H9 (cell line): ENCODE measurements around the gene DRGX. TPM values are rescaled to one million over a fixed set of nuclear protein-coding genes. Genes with fewer than 3 reads are reported as not detected.

Experiments used
- DNase-seq: peaks from one replicate; pipeline ENCODE4 v3.0.0-alpha.2; 2017
- H2AFZ ChIP-seq: one replicate; pipeline ENCODE4 v1.6.1; 2013; ENCODE audit warnings: mild to moderate bottlenecking, low read length, control low read depth, moderate library complexity
- H2AK5ac ChIP-seq: 2 replicates; pipeline ENCODE4 v1.6.1; 2013; ENCODE audit warnings: low read length, control low read depth, mixed read lengths; ENCODE audit not compliant: insufficient read length
- H2BK120ac ChIP-seq: one replicate; pipeline ENCODE4 v1.6.1; 2013; ENCODE audit warnings: low read depth, mild to moderate bottlenecking, low read length, control low read depth, inconsistent platforms; ENCODE audit not compliant: poor library complexity, severe bottlenecking
- H2BK12ac ChIP-seq: 2 replicates; pipeline ENCODE4 v1.6.1; 2013; ENCODE audit warnings: low read length, control low read depth, mixed read lengths, low read depth; ENCODE audit not compliant: insufficient read length
- H2BK15ac ChIP-seq: 2 replicates; pipeline ENCODE4 v1.6.1; 2013; ENCODE audit warnings: low read depth, low read length, control low read depth
- H2BK20ac ChIP-seq: one replicate; pipeline ENCODE4 v1.6.1; 2013; ENCODE audit warnings: low read depth, mild to moderate bottlenecking, low read length, control low read depth, inconsistent platforms; ENCODE audit not compliant: poor library complexity, severe bottlenecking
- H2BK5ac ChIP-seq: 2 replicates; pipeline ENCODE4 v1.6.1; 2013; ENCODE audit warnings: low read length, control low read depth, mixed read lengths; ENCODE audit not compliant: insufficient read length
- H3K14ac ChIP-seq: 2 replicates; pipeline ENCODE4 v1.6.1; 2013; ENCODE audit warnings: low read length, control low read depth; ENCODE audit not compliant: insufficient read depth
- H3K18ac ChIP-seq: 2 replicates; pipeline ENCODE4 v1.6.1; 2013; ENCODE audit warnings: low read depth, mild to moderate bottlenecking, mixed read lengths, low read length, control low read depth; ENCODE audit not compliant: insufficient read length
- H3K23ac ChIP-seq: 2 replicates; pipeline ENCODE4 v1.6.1; 2013; ENCODE audit warnings: low read length, control low read depth, mixed read lengths, low read depth; ENCODE audit not compliant: insufficient read length
- H3K23me2 ChIP-seq: 2 replicates; pipeline ENCODE4 v1.6.1; 2013; ENCODE audit warnings: low read depth, mild to moderate bottlenecking, mixed read lengths, low read length, control low read depth; ENCODE audit not compliant: insufficient read length, poor library complexity, severe bottlenecking
- H3K27ac ChIP-seq: 2 replicates; pipeline ENCODE4 v1.5.1; 2013; ENCODE audit warnings: low read length, control low read depth, mixed read lengths, low read depth; ENCODE audit not compliant: insufficient read length
- H3K27me3 ChIP-seq: 2 replicates; pipeline ENCODE4 v1.6.1; 2013; ENCODE audit warnings: low read length, control low read depth, inconsistent platforms; ENCODE audit not compliant: insufficient read depth
- H3K4ac ChIP-seq: 2 replicates; pipeline ENCODE4 v1.6.1; 2013; ENCODE audit warnings: low read depth, mild to moderate bottlenecking, control low read depth, inconsistent platforms, low read length, moderate library complexity
- H3K4me1 ChIP-seq: 2 replicates; pipeline ENCODE4 v1.6.1; 2013; ENCODE audit warnings: low read length, control low read depth, inconsistent platforms; ENCODE audit not compliant: insufficient read depth
- H3K4me2 ChIP-seq: 2 replicates; pipeline ENCODE4 v1.6.1; 2013; ENCODE audit warnings: low read length, control low read depth, mixed read lengths; ENCODE audit not compliant: insufficient read length, insufficient read depth
- H3K56ac ChIP-seq: 2 replicates; pipeline ENCODE4 v1.6.1; 2013; ENCODE audit warnings: low read depth, mild to moderate bottlenecking, mixed read lengths, low read length, control low read depth; ENCODE audit not compliant: insufficient read length
- H3K79me1 ChIP-seq: 2 replicates; pipeline ENCODE4 v1.6.1; 2013; ENCODE audit warnings: low read depth, mild to moderate bottlenecking, moderate library complexity, low read length, control low read depth, inconsistent platforms; ENCODE audit not compliant: insufficient read depth, poor library complexity, severe bottlenecking
- H3K79me2 ChIP-seq: 2 replicates; pipeline ENCODE4 v1.6.1; 2013; ENCODE audit warnings: low read length, control low read depth, inconsistent platforms; ENCODE audit not compliant: insufficient read depth
- H3K9ac ChIP-seq: 2 replicates; pipeline ENCODE4 v1.6.1; 2013; ENCODE audit warnings: low read length, control low read depth, mixed read lengths; ENCODE audit not compliant: insufficient read length; ENCODE audit errors: extremely low read depth
- H3K9me3 ChIP-seq: one replicate; pipeline ENCODE4 v1.6.1; 2013; ENCODE audit warnings: low read depth, low read length, inconsistent platforms; ENCODE audit not compliant: control insufficient read depth
- H3T11ph ChIP-seq: one replicate; pipeline ENCODE4 v1.6.1; 2013; ENCODE audit warnings: mild to moderate bottlenecking, low read length, control low read depth, inconsistent platforms
- H4K20me1 ChIP-seq: one replicate; pipeline ENCODE4 v1.6.1; 2013; ENCODE audit not compliant: control insufficient read depth, insufficient read length, insufficient read depth
- H4K5ac ChIP-seq: 2 replicates; pipeline ENCODE4 v1.6.1; 2013; ENCODE audit warnings: low read depth, mild to moderate bottlenecking, mixed read lengths, low read length, control low read depth; ENCODE audit not compliant: insufficient read length
- H4K8ac ChIP-seq: replicated peaks from 2 replicates; pipeline ENCODE4 v1.6.1; 2013; ENCODE audit warnings: low read length, control low read depth, mixed read lengths, low read depth; ENCODE audit not compliant: insufficient read length
- H4K91ac ChIP-seq: 2 replicates; pipeline ENCODE4 v1.6.1; 2013; ENCODE audit warnings: low read depth, mild to moderate bottlenecking, moderate library complexity, mixed read lengths, low read length, control low read depth; ENCODE audit not compliant: insufficient read length
- H3K27ac Mint-ChIP-seq, 3 experiments: 2 replicates in 2 of 3; 3 replicates in 1 of 3; pipeline ENCODE4 v1.8.0; 2020 to 2021; ENCODE audit warnings: mixed read lengths in 3 of 3, mild to moderate bottlenecking in 1 of 3, moderate library complexity in 1 of 3
- H3K27me3 Mint-ChIP-seq: 2 replicates; pipeline ENCODE4 v1.8.0; 2021; ENCODE audit warnings: low read depth, mild to moderate bottlenecking, moderate library complexity, mixed read lengths
- H3K36me3 Mint-ChIP-seq, 3 experiments: 2 replicates in 2 of 3; 3 replicates in 1 of 3; pipeline ENCODE4 v1.8.0; 2020 to 2021; ENCODE audit warnings: low read depth in 3 of 3, mixed read lengths in 3 of 3; ENCODE audit not compliant: insufficient read depth in 1 of 3
- H3K4me1 Mint-ChIP-seq, 2 experiments: 2 replicates each; pipeline ENCODE4 v1.8.0; 2020; ENCODE audit warnings: mixed read lengths in 2 of 2
- H3K4me3 Mint-ChIP-seq, 2 experiments: 2 replicates in 1 of 2; 3 replicates in 1 of 2; pipeline ENCODE4 v1.8.0; 2020 to 2021; ENCODE audit warnings: mild to moderate bottlenecking in 2 of 2, mixed read lengths in 2 of 2, moderate library complexity in 1 of 2
- H3K9me3 Mint-ChIP-seq, 2 experiments: 2 replicates in 1 of 2; 3 replicates in 1 of 2; pipeline ENCODE4 v1.8.0; 2020; ENCODE audit warnings: mild to moderate bottlenecking in 2 of 2, mixed read lengths in 2 of 2, moderate library complexity in 1 of 2
- WGBS: extraction: QIAGEN DNeasy Blood & Tissue Kit; methylation state at CpG from one replicate; pipeline ENCODE4 v1.1.7; 2013; ENCODE audit warnings: missing lambda C conversion rate, low lambda C conversion rate, mixed read lengths; ENCODE audit not compliant: insufficient read length; ENCODE audit errors: extremely low coverage; 5-methylcytosine and 5-hydroxymethylcytosine counted together
- total RNA-seq: library from RNA; stranded (reverse); gene quantifications from 2 replicates; pipeline ENCODE4 v1.2.1, GENCODE V29; 2021
- TF ChIP-seq, protein P1 (sequence below): fragments of 200-600 bp; sonication (generic); conservative IDR thresholded peaks from 3 replicates; pipeline ENCODE4 v1.8.0; 2021; ENCODE audit warnings: antibody characterized with exemption, mild to moderate bottlenecking

DRGX gene
- total RNA-seq, 1 experiment from 2014 or later: not detected

GRCh38 chr10:49393757-49394156 lies 2.1 kb downstream of the DRGX start:
- peaks cover 26% of the 10 kb centered on the region for H3K23me2 ChIP-seq
- peaks cover 17 to 22% of the 10 kb centered on the region in 2 experiments for H3K4me1 Mint-ChIP-seq
- no peak overlapping the region for H3K4ac ChIP-seq
- H3K27ac Mint-ChIP-seq: no peak overlapping the region
- peaks cover 97% of the 10 kb centered on the region for H3K27me3 Mint-ChIP-seq
- H4K91ac ChIP-seq: no peak overlapping the region
- H3K4me3 Mint-ChIP-seq: no peak overlapping the region
- H4K20me1 ChIP-seq: no peaks in the 10 kb centered on the region
- no peak for DNase-seq
- H3K79me1 ChIP-seq: no peaks in the 10 kb centered on the region
- no peak overlapping the region for H2BK15ac ChIP-seq
- H3T11ph ChIP-seq: no peak overlapping the region
- no peak overlapping the region for H2BK20ac ChIP-seq
- H2AK5ac ChIP-seq: no peak overlapping the region
- H3K9ac ChIP-seq: no peak overlapping the region
- H3K4me1 ChIP-seq: no peaks in the 10 kb centered on the region
- H3K79me2 ChIP-seq: no peaks in the 10 kb centered on the region
- no peak overlapping the region for H2BK12ac ChIP-seq
- no peak overlapping the region for H3K18ac ChIP-seq
- H3K56ac ChIP-seq: no peak overlapping the region
- no peak overlapping the region for H3K4me2 ChIP-seq
- no peak overlapping the region for H2BK120ac ChIP-seq
- TF ChIP-seq, protein P1, sequence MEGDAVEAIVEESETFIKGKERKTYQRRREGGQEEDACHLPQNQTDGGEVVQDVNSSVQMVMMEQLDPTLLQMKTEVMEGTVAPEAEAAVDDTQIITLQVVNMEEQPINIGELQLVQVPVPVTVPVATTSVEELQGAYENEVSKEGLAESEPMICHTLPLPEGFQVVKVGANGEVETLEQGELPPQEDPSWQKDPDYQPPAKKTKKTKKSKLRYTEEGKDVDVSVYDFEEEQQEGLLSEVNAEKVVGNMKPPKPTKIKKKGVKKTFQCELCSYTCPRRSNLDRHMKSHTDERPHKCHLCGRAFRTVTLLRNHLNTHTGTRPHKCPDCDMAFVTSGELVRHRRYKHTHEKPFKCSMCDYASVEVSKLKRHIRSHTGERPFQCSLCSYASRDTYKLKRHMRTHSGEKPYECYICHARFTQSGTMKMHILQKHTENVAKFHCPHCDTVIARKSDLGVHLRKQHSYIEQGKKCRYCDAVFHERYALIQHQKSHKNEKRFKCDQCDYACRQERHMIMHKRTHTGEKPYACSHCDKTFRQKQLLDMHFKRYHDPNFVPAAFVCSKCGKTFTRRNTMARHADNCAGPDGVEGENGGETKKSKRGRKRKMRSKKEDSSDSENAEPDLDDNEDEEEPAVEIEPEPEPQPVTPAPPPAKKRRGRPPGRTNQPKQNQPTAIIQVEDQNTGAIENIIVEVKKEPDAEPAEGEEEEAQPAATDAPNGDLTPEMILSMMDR: peak; percentile 49; the same call in 2 of the 3 replicates
- H3K27ac ChIP-seq: no peak overlapping the region
- no peaks in the 10 kb centered on the region; a peak in 1 of 7 replicates for H3K36me3 Mint-ChIP-seq
- H2AFZ ChIP-seq: no peak overlapping the region
- peaks cover 0 to 3% of the 10 kb centered on the region in 2 experiments; a peak in 1 of 5 replicates for H3K9me3 Mint-ChIP-seq
- peaks cover 41% of the 10 kb centered on the region for H3K27me3 ChIP-seq
- WGBS: no CpG with 5 or more reads among the region's 4 CpGs
- H4K5ac ChIP-seq: no peak overlapping the region
- no peaks in the 10 kb centered on the region for H3K9me3 ChIP-seq
- H3K14ac ChIP-seq: no peak overlapping the region
- H3K23ac ChIP-seq: no peak overlapping the region
- H4K8ac ChIP-seq: no peak overlapping the region
- no peak overlapping the region for H2BK5ac ChIP-seq
